Stimulated activated effector memory CD8-positive, alpha-beta T cell treated with anti-CD3 and anti-CD28 coated beads, Interleukin-12 subunit alpha, Interleukin-12 subunit beta, amount 100 ng/mL, for 72 hours (primary cell): ENCODE measurements around the gene KRT4.

Experiments used
- ATAC-seq: fragments of 150-1000 bp; cut with Tn5 transposase; 2 replicates; pipeline ENCODE4 v1.10.0; 2021
- DNase-seq, 2 donors: peaks; one replicate each; pipeline ENCODE4 v3.0.0; 2021 to 2022; ENCODE audit warnings: low spot score in 2 of 2
- H3K27ac Mint-ChIP-seq: one replicate; pipeline ENCODE4 v1.8.0; 2022; ENCODE audit warnings: mild to moderate bottlenecking, mixed read lengths
- H3K36me3 Mint-ChIP-seq: one replicate; pipeline ENCODE4 v1.8.0; 2022; ENCODE audit warnings: mild to moderate bottlenecking, mixed read lengths
- H3K4me1 Mint-ChIP-seq: one replicate; pipeline ENCODE4 v1.8.0; 2022; ENCODE audit warnings: mixed read lengths
- H3K4me3 Mint-ChIP-seq: one replicate; pipeline ENCODE4 v1.8.0; 2022; ENCODE audit warnings: mild to moderate bottlenecking, mixed read lengths
- H3K9me3 Mint-ChIP-seq: one replicate; pipeline ENCODE4 v1.8.0; 2022; ENCODE audit warnings: mixed read lengths

KRT4 gene

GRCh38 chr12:52784909-52785308, 29.0 kb downstream of the KRT4 start:
- H3K27ac Mint-ChIP-seq: no peak overlapping the region
- ATAC-seq: no peak
- no peak for DNase-seq
- peaks cover 3% of the 10 kb centered on the region for H3K9me3 Mint-ChIP-seq
- no peaks in the 10 kb centered on the region for H3K36me3 Mint-ChIP-seq
- peaks cover 10% of the 10 kb centered on the region for H3K4me1 Mint-ChIP-seq
- no peak overlapping the region for H3K4me3 Mint-ChIP-seq

GRCh38 chr12:52783563-52784316, 30.2 kb downstream of the KRT4 start:
- H3K27ac Mint-ChIP-seq: no peak overlapping the region

GRCh38 chr12:52782502-52782901, 31.4 kb downstream of the KRT4 start:
- ATAC-seq: no peak
- Mint-ChIP-seq H3K4me1 (no peaks in the 10 kb centered on the region), H3K4me3 (no peak overlapping the region), H3K9me3 (peaks cover 3% of the 10 kb centered on the region), H3K36me3 (no peaks in the 10 kb centered on the region), H3K27ac (no peak overlapping the region)
- DNase-seq: no peak

More at GRCh38 chr12:52783563-52784316, 30.2 kb downstream of the KRT4 start:
- Mint-ChIP-seq H3K36me3 (no peaks in the 10 kb centered on the region), H3K4me1 (no peaks in the 10 kb centered on the region), H3K9me3 (peaks cover 3% of the 10 kb centered on the region), H3K4me3 (no peak overlapping the region)
- ATAC-seq: no peak
- no peak for DNase-seq

- peaks cover 3% of the 10 kb centered on the region for H3K9me3 Mint-ChIP-seq
- no peaks in the 10 kb centered on the region for H3K36me3 Mint-ChIP-seq
- DNase-seq (no peak), ATAC-seq (no peak)
- H3K27ac Mint-ChIP-seq: no peak overlapping the region
- no peaks in the 10 kb centered on the region for H3K4me1 Mint-ChIP-seq
- no peak overlapping the region for H3K4me3 Mint-ChIP-seq
These were observed 32.4 kb downstream of the KRT4 start for GRCh38 chr12:52781399-52782082.

- Mint-ChIP-seq H3K4me1 (no peaks in the 10 kb centered on the region), H3K27ac (no peak overlapping the region)
- ATAC-seq: no peak
These were observed 34.0 kb downstream of the KRT4 start for GRCh38 chr12:52779914-52780313.

GRCh38 chr12:52778833-52779232, 35.1 kb downstream of the KRT4 start:
- H3K36me3 Mint-ChIP-seq: no peaks in the 10 kb centered on the region
- H3K4me3 Mint-ChIP-seq: no peak overlapping the region
- no peak for ATAC-seq
- no peaks in the 10 kb centered on the region for H3K4me1 Mint-ChIP-seq
- no peak for DNase-seq
- no peak overlapping the region for H3K27ac Mint-ChIP-seq
- H3K9me3 Mint-ChIP-seq: no peaks in the 10 kb centered on the region

More at GRCh38 chr12:52779914-52780313, 34.0 kb downstream of the KRT4 start:
- Mint-ChIP-seq H3K36me3 (no peaks in the 10 kb centered on the region), H3K4me3 (no peak overlapping the region), H3K9me3 (no peaks in the 10 kb centered on the region)
- no peak for DNase-seq

- H3K4me1 Mint-ChIP-seq: no peaks in the 10 kb centered on the region
- no peak overlapping the region for H3K27ac Mint-ChIP-seq
- ATAC-seq: no peak
- no peaks in the 10 kb centered on the region for H3K9me3 Mint-ChIP-seq
- H3K36me3 Mint-ChIP-seq: no peaks in the 10 kb centered on the region
- no peak overlapping the region for H3K4me3 Mint-ChIP-seq
- DNase-seq: no peak
These were observed 36.4 kb downstream of the KRT4 start for GRCh38 chr12:52777566-52777965.

- H3K9me3 Mint-ChIP-seq: no peaks in the 10 kb centered on the region
- no peak for ATAC-seq
- no peak for DNase-seq
- no peaks in the 10 kb centered on the region for H3K36me3 Mint-ChIP-seq
- no peaks in the 10 kb centered on the region for H3K4me1 Mint-ChIP-seq
- no peak within 1 kb of the TSS for H3K27ac Mint-ChIP-seq
- no peak within 1 kb of the TSS for H3K4me3 Mint-ChIP-seq
These were observed 37.0 kb downstream of the KRT4 start, which contains the start of gene KRT76 for GRCh38 chr12:52776913-52777395. KRT76 (minus strand) TSS chr12:52777345; CDS start chr12:52777291, 54 bp downstream.

GRCh38 chr12:52776435-52776834, 37.5 kb downstream of the KRT4 start:
- Mint-ChIP-seq H3K27ac (no peak overlapping the region), H3K9me3 (no peaks in the 10 kb centered on the region), H3K36me3 (no peaks in the 10 kb centered on the region), H3K4me3 (no peak overlapping the region), H3K4me1 (no peaks in the 10 kb centered on the region)
- ATAC-seq (no peak), DNase-seq (no peak)

- no peaks in the 10 kb centered on the region for H3K36me3 Mint-ChIP-seq
- no peaks in the 10 kb centered on the region for H3K9me3 Mint-ChIP-seq
- ATAC-seq (no peak), DNase-seq (no peak)
- H3K4me1 Mint-ChIP-seq: no peaks in the 10 kb centered on the region
- no peak overlapping the region for H3K4me3 Mint-ChIP-seq
- H3K27ac Mint-ChIP-seq: no peak overlapping the region
These were observed 39.2 kb downstream of the KRT4 start for GRCh38 chr12:52774629-52775250.

GRCh38 chr12:52772772-52773171, 41.1 kb downstream of the KRT4 start:
- Mint-ChIP-seq H3K4me1 (no peaks in the 10 kb centered on the region), H3K36me3 (no peaks in the 10 kb centered on the region), H3K9me3 (no peaks in the 10 kb centered on the region), H3K4me3 (no peak overlapping the region), H3K27ac (no peak overlapping the region)
- ATAC-seq (no peak), DNase-seq (no peak)

GRCh38 chr12:52772188-52772587, 41.7 kb downstream of the KRT4 start:
- DNase-seq: no peak
- Mint-ChIP-seq H3K4me1 (no peaks in the 10 kb centered on the region), H3K4me3 (no peak overlapping the region), H3K36me3 (no peaks in the 10 kb centered on the region), H3K27ac (no peak overlapping the region), H3K9me3 (no peaks in the 10 kb centered on the region)
- ATAC-seq: no peak

GRCh38 chr12:52771505-52771904, 42.4 kb downstream of the KRT4 start:
- H3K36me3 Mint-ChIP-seq: no peaks in the 10 kb centered on the region
- no peak overlapping the region for H3K27ac Mint-ChIP-seq
- no peak overlapping the region for H3K4me3 Mint-ChIP-seq
- DNase-seq: no peak
- no peak for ATAC-seq
- H3K9me3 Mint-ChIP-seq: no peaks in the 10 kb centered on the region
- H3K4me1 Mint-ChIP-seq: no peaks in the 10 kb centered on the region

GRCh38 chr12:52771088-52771487, 42.8 kb downstream of the KRT4 start:
- Mint-ChIP-seq H3K4me1 (no peaks in the 10 kb centered on the region), H3K27ac (no peak overlapping the region), H3K36me3 (no peaks in the 10 kb centered on the region), H3K4me3 (no peak overlapping the region), H3K9me3 (no peaks in the 10 kb centered on the region)
- DNase-seq (no peak), ATAC-seq (no peak)

GRCh38 chr12:52769946-52770345, 44.0 kb downstream of the KRT4 start:
- no peak overlapping the region for H3K27ac Mint-ChIP-seq
- H3K4me1 Mint-ChIP-seq: no peaks in the 10 kb centered on the region
- H3K9me3 Mint-ChIP-seq: no peaks in the 10 kb centered on the region
- no peak for DNase-seq
- H3K4me3 Mint-ChIP-seq: no peak overlapping the region
- ATAC-seq: no peak
- H3K36me3 Mint-ChIP-seq: no peaks in the 10 kb centered on the region

GRCh38 chr12:52769354-52769753, 44.6 kb downstream of the KRT4 start:
- ATAC-seq (no peak), DNase-seq (no peak)
- no peaks in the 10 kb centered on the region for H3K36me3 Mint-ChIP-seq
- H3K27ac Mint-ChIP-seq: no peak overlapping the region
- H3K4me1 Mint-ChIP-seq: no peaks in the 10 kb centered on the region
- H3K4me3 Mint-ChIP-seq: no peak overlapping the region
- H3K9me3 Mint-ChIP-seq: no peaks in the 10 kb centered on the region
